Left lung (tissue), 10 donors: ENCODE measurements around the gene TRIM61. TPM values are rescaled to one million over a fixed set of nuclear protein-coding genes. Genes with fewer than 3 reads are reported as not detected.
"Not testable (repeated sequence)": the region's sequence is repeated elsewhere in the genome, so short reads cannot be mapped to it uniquely, and the experiment has no call there.

ENCODE experiments used
- ATAC-seq: fragments of 200-7000 bp; cut with Tn5 transposase; one replicate; pipeline ENCODE4 v1.9.1; 2020; ENCODE audit warnings: moderate library complexity
- DNase-seq, 4 donors: peaks; one replicate each; pipeline ENCODE4 v3.0.0-alpha.2; 2013 to 2020
- H3K27ac ChIP-seq, 2 donors: fragments of 200-600 bp; sonication (generic) in 1 of 2; one replicate each; pipeline versions ENCODE4 v1.5.0 to v1.8.0; 2020 to 2021
- H3K27me3 ChIP-seq, 2 donors: fragments of 200-600 bp; sonication (generic) in 1 of 2; one replicate each; pipeline versions ENCODE4 v1.5.0 to v1.8.0; 2020 to 2021
- H3K36me3 ChIP-seq, 2 donors: fragments of 200-600 bp; sonication (generic) in 1 of 2; one replicate each; pipeline versions ENCODE4 v1.5.0 to v1.8.0; 2020 to 2021
- H3K4me1 ChIP-seq, 2 donors: fragments of 200-600 bp; one replicate each; pipeline ENCODE4 v1.8.0; 2021
- H3K4me3 ChIP-seq, 2 donors: fragments of 200-600 bp; sonication (generic) in 1 of 2; one replicate each; pipeline versions ENCODE4 v1.5.0 to v1.8.0; 2020 to 2021; ENCODE audit warnings: mild to moderate bottlenecking in 1 of 2
- H3K9me3 ChIP-seq, 2 donors: fragments of 200-600 bp; sonication (generic) in 1 of 2; one replicate each; pipeline versions ENCODE4 v1.5.0 to v1.8.0; 2020 to 2021
- intact Hi-C, 2 donors: fragments of 100-400 bp; cut with DNase I; formaldehyde crosslinking; loops; one replicate each; pipeline versions ENCODE4 v1.11.2 to v1.14.2; 2022
- polyA plus RNA-seq, 6 donors: library from polyadenylated mRNA; unstranded; fragments of 120-200 nt; gene quantifications; one replicate each; pipeline ENCODE4 v1.2.1, GENCODE V29; 2013; ENCODE audit not compliant: insufficient read length in 6 of 6
- total RNA-seq, 2 donors: library from RNA; stranded (reverse); fragmentation: NEBNext Ultra II Directional; extraction: Animal tissue kit (Norgen Biotek cat#: 25700); gene quantifications; one replicate each; pipeline ENCODE4 v1.2.1, GENCODE V29; 2021
- TF ChIP-seq, protein P1 (sequence below), 2 donors: fragments of 200-600 bp; sonication (generic) in 1 of 2; IDR thresholded peaks; one replicate each; pipeline versions ENCODE4 v1.5.0 to v1.8.0; 2021; ENCODE audit warnings: antibody characterized with exemption in 2 of 2
- donor health status: DM: no; HTN: yes; CAD: no.
- donor health status: DM: no; HTN: no; CAD: no.

TRIM61 gene
- total and polyA plus RNA-seq, 8 donors: 1.5 to 6.4 (median 5.1) TPM

DNA sequence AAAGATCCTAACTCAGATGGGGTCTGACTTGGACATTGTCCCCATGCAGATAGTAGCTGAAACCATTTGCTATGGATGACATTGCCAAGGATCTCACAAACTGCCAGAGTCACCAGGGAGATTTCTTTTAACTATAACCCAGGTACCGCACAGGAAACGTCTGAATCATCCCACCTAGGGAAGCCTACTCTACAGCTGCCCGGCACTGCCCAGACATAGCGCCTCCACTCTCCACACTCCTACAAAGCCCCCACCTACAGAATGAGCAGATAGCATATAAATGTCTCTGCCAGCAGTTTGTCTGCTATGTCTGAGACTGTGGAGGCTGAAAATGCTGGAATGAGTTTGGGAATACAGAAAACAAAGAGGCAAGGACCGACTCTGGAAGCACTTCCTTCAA, 32.3 kb downstream of the TRIM61 start:
- intact Hi-C loops: no loop called here
- H3K27me3 ChIP-seq: peaks cover 0 to 6% of the 10 kb centered on the region in 2 donors
- H3K4me3 ChIP-seq: no peak overlapping the region
- ATAC-seq (no peak), DNase-seq (no peak)
- TF ChIP-seq, protein P1, sequence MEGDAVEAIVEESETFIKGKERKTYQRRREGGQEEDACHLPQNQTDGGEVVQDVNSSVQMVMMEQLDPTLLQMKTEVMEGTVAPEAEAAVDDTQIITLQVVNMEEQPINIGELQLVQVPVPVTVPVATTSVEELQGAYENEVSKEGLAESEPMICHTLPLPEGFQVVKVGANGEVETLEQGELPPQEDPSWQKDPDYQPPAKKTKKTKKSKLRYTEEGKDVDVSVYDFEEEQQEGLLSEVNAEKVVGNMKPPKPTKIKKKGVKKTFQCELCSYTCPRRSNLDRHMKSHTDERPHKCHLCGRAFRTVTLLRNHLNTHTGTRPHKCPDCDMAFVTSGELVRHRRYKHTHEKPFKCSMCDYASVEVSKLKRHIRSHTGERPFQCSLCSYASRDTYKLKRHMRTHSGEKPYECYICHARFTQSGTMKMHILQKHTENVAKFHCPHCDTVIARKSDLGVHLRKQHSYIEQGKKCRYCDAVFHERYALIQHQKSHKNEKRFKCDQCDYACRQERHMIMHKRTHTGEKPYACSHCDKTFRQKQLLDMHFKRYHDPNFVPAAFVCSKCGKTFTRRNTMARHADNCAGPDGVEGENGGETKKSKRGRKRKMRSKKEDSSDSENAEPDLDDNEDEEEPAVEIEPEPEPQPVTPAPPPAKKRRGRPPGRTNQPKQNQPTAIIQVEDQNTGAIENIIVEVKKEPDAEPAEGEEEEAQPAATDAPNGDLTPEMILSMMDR (IDR thresholded peaks at IDR 0.05): no peak
- H3K27ac ChIP-seq: no peak overlapping the region
- H3K9me3 ChIP-seq: no peaks in the 10 kb centered on the region
- H3K4me1 ChIP-seq: no peaks in the 10 kb centered on the region
- no peaks in the 10 kb centered on the region for H3K36me3 ChIP-seq

DNA sequence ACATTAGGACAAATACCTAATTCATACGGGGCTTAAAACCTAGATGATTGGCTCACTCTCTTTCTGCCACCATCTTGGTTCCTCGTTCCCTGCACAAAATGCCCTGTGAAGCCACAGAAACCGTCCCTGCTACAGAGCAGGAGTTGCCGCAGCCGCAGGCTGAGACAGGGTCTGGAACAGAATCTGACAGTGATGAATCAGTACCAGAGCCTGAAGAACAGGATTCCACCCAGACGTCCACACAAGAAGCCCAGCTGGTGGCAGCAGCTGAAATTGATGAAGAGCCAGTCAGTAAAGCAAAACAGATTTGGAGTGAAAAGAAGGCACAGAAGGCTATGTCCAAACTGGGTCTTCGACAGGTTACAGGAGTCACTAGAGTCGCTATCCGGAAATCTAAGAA, 34.3 kb downstream of the TRIM61 start:
- Histone ChIP-seq H3K4me3 (no peak overlapping the region), H3K27me3 (peaks cover 0 to 4% of the 10 kb centered on the region in 2 donors), H3K4me1 (no peaks in the 10 kb centered on the region), H3K27ac (no peak overlapping the region), H3K36me3 (no peaks in the 10 kb centered on the region), H3K9me3 (no peaks in the 10 kb centered on the region)
- DNase-seq (no peak), ATAC-seq (no peak)
- intact Hi-C loops: no loop called here
- TF ChIP-seq, protein P1 (IDR thresholded peaks at IDR 0.05): no peak

DNA sequence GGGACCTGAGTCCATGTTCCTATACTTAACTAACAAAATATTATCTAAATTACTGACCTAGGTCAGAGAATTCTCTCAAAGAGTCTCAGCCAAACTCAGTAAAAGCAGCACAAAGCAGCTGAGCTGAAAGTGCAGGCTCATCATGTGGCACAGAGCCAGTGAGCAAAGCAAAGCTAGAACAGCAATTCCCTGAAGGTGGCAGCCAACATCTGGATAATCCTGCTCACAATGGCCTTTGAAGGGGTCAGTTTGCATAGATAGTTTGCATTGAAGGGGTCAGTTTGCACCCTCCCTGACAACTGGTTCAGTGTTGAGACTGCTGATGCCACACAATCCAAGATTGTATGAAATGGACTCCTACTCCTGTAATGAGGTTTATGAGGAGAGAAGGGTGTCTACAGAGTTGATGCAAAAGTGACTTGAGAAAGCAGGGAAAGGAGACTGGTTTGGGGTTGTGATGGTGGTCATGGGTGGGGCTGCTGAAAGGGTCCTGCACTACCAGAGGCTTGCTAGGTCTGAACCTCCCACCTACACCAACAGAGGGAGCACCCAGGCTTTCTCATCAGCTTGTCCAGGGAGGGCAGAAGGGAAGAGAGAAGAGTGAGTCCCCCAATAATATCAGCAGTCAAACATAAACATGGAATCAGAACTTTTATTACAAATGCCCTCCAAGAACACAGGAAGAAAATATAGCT, 39.7 kb downstream of the TRIM61 start:
- Histone ChIP-seq H3K36me3 (no peaks in the 10 kb centered on the region), H3K4me3 (no peak overlapping the region), H3K9me3 (no peaks in the 10 kb centered on the region), H3K27ac (no peak overlapping the region), H3K27me3 (no peaks in the 10 kb centered on the region), H3K4me1 (no peaks in the 10 kb centered on the region)
- ATAC-seq: peak; percentile 35
- DNase-seq: peak in 2 of 4 donors; percentile 44 to 69
- TF ChIP-seq, protein P1 (IDR thresholded peaks at IDR 0.05): no peak
- intact Hi-C loops: no loop called here

DNA sequence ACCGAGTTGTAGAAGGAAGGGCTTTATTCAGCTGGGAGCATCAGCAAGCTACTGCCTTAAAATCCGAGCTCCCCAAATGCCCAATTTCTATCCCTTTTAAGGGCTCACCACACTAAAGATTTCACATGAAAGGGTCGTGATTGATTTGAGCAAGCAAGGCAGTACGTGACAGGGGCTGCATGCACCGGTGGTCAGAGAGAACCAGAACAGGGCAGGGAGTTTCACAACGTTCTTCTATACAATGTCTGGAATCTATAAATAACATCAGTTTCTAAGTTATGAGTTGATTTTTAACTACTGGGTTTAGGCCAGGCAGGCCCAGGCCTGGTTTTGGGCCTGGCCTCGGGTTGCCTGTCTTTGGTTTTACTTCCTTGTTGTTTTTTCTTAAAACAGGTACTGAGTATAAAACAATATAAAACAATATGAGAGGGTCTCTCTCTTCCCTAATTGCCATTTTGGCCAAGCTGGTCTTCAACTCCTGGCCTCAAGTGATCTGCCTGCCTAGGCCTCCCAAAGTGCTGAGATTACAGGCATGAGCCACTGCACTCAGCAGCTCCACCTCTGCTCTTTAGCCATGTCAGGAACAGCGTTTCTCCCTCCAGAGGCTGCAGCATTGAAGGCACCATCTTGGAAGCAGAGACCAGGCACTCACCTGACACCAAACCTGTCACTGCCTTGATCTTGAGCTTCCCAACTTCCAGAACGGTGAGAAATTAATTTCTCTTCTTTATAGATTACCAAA, 41.4 kb downstream of the TRIM61 start:
- ATAC-seq, H3K9me3 ChIP-seq, H3K27me3 ChIP-seq, DNase-seq, H3K27ac ChIP-seq, H3K36me3 ChIP-seq, intact Hi-C loops, H3K4me3 ChIP-seq, H3K4me1 ChIP-seq: not testable (repeated sequence)

DNA sequence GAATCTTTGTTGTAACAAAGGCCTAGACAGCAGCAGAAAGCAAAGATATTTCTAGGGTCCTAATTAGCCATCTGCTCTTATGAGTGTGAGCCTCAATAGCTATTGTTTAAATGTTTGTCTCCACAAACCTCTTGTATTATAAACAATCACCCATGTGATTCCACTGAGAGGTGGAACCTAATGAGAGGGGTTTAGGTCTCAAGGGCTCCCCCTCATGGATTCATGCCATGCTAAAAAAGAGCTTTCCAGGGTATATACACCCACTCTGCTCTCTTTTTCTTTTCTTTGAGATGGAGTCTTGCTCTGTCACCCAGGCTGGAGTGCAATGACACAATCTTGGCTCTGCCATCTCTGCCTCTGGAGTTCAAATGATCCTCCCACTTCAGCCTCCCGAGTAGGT, 42.1 kb downstream of the TRIM61 start:
- TF ChIP-seq, protein P1 (IDR thresholded peaks at IDR 0.05): no peak
- Histone ChIP-seq H3K4me1 (no peaks in the 10 kb centered on the region), H3K4me3 (no peak overlapping the region), H3K36me3 (no peaks in the 10 kb centered on the region), H3K27ac (no peak overlapping the region), H3K27me3 (no peaks in the 10 kb centered on the region), H3K9me3 (no peaks in the 10 kb centered on the region)
- DNase-seq: no peak
- intact Hi-C loops: no loop called here
- no peak for ATAC-seq
